DMS153 (cell line): Measurements from ENCODE around the gene NADK2.

Source experiments
- DNase-seq: peaks from one replicate; lab custom pipeline; 2025; lab: John Stamatoyannopoulos, UW

NADK2 gene

DNA sequence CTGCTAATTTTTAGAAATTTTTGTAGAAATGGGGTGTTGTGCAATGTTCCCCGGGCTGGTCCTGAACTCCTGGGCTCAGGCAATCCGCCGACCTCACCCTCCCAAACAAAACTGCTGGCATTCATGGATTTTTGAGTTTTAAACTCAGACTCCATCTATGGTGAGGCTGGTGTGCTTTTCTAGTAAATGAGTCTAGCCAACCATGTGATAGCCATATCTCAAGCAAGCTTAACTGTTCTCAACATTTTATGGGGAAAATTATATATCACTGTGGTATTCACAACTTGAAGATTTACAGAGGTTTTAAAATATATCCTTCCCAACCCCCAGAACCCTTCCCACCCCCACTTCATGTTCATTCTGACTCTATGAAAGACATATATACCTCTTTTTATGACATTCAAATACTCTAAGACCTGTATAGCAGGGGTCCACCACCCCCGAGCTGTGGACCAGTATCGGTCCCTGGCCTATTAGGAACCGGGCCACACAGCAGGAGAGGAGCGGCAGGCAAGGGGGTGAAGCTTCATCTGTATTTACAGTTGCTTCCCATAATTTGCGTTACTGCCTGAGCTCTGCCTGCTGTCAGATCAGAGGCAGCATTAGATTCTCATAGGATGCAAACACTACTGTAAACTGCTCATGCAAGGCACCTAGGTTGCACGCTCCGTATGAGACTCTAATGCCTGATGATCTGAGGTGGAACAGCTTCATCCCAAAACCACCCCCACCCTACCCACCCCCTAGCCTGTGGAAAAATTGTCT, 4.5 kb upstream of the NADK2 start:
- no peak for DNase-seq

DNA sequence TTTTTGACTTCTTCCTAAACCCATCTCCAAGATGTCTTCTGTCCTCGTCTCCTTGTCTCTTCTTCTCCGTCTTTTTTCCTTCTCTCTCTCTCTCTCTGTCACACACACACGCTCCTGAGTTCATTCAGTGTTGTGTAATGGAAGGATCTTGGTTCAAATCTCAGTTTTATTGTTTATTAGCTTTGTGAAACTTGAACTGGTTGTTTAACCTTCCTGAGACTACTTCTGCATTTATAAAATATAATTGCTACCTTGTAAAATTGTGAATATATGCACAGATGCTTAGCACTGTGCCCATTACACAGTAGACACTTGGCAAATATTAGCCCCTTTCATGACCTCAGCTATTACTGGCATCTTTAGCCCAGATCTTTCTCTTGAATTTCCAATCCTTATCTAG, 2.4 kb upstream of the NADK2 start:
- no peak for DNase-seq

DNA sequence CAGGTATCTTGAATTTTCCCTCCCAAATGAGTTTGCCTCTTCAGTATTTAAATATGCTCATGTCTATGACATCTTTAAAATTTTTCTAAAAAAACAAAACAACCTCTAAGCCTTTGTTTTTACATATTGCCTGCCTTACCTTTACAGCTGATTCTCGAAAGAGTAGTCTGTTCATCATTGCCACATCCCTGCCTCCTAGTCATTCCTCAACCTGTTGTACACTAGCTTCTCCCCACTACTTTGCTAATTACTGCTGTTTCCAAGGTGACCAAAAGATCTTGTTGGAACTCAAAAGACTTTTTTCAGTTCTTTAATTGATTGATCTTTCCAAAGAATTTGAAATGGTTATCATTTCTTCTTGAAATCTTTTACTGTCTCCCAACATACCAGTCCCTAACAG, 1.9 kb upstream of the NADK2 start:
- DNase-seq, result no peak

DNA sequence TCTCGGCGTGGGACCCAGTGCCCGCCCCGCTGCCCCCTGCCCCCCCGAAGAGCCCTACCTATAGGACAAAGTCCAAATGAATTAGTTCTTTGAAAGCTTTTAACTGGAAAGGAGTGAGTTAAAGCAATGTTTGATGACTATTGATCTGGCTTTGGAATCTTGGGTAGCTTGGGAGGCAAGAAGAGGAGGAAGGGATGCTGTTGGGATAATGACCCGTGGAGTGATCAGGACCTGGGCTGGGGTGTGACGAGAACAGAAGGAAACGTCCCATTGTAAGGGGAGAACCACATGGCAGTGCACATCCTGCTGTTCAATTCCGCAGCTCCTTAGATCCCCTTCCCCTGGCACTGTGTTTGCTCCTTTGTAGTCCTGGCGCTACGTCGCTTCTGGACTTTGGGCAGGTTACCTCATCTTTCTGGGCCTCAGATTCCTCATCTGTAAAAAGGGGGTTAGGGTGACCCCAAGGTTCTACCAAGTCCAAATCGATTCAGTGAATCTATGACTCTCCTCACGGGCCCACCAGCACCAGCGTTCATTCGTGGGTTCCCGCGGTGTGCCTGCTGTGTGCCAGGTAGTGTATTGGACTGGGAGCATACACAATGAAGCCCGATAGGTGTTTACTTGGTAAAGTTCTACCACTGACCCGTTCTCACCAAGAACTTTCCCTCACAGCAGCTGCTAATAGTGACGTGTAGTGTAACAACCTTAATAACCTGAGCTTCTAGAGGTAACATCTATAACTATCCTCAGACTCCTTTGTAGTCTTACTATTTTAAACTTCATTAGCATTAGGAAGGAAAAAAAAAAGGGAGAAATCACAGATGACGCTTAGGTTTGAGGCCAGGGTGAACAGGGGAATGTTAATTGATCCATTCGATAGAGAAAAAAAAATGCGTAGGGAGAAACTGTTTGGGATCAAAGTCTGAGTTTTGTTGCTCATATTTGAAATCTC, 1.1 kb upstream of the NADK2 start:
- no peak for DNase-seq

DNA sequence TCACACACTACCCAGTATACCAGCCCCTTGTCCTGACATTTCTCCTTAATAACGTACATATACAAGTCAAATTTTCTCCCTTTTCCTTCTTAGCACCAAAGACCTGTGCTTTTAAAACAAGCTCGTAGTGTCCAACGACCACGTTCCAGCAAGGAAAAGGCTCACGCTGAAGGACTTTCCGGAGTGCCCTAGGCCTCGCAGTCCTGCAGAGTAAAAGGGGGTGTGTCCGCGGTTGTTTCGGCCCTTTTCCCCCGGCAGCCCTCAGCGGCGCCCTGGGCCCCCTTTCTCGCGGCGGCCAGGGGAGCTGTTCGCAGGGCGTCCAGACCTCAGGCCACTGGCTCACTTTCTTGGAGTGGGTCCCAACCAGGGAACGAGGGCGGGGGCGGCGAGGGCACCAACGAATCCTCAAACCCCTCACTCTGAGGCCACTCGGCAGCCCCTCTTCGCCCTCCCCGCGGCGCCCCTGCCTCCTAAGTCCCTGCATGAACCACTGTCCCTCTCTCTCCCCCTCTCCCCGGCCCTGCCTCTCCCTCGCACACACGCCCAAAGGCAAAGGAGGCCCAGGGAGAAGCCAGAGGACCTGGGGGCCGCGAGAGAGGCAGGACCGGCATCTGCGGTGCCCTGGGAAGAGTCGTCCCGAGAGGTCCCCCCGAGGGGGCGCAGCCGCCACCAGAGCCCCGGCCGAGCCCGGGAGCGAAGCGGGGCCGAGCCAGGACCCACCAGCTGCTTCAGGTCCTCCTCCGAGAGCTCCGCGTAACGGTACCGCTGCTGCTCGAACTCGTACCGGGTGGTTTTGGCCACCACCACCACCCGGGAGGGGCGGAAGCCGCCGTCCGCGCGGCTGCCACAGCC, 720 bp downstream of the NADK2 start:
- DNase-seq, result peak; percentile 32

DNA sequence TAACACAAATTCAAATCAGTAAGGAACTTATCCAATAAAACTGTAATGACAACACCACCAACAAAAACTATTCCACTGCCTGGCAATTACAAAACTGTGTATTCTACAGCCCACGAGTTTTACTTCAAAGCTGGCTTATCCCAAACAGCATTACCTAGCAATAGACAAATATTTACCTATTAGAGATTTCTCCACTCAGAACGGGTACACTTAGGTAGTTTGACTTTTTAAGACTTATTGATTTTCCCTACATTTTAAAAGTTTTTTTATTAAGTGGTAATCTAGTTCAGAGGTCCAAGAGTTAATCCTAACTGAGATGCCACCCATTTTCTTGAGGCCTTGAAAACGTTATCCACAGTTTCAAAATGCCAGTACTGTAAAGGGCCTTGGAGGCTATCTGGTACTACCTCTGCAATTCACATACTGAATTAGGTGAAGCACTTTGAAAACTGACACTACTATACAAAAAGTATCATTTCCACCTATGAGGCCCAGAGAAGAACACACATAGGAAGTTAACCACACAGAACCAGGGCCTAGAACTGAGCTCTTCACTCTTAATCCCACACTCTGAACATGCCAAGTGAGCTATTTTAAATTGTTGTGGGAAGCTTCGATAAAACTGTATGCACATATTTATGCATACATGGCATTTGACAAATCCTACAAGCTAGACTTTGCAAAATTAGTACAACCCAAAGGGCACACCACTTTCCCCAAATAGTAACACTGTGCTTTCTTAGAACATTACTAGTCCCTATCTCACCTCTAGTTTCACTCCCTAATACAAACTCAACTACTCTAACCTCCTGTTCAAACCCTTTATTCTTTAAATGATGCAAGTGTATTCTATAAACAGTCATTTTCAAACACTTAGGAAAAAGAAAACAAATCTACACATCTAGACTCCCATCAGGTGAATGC, 2.1 kb downstream of the NADK2 start:
- DNase-seq, result no peak

DNA sequence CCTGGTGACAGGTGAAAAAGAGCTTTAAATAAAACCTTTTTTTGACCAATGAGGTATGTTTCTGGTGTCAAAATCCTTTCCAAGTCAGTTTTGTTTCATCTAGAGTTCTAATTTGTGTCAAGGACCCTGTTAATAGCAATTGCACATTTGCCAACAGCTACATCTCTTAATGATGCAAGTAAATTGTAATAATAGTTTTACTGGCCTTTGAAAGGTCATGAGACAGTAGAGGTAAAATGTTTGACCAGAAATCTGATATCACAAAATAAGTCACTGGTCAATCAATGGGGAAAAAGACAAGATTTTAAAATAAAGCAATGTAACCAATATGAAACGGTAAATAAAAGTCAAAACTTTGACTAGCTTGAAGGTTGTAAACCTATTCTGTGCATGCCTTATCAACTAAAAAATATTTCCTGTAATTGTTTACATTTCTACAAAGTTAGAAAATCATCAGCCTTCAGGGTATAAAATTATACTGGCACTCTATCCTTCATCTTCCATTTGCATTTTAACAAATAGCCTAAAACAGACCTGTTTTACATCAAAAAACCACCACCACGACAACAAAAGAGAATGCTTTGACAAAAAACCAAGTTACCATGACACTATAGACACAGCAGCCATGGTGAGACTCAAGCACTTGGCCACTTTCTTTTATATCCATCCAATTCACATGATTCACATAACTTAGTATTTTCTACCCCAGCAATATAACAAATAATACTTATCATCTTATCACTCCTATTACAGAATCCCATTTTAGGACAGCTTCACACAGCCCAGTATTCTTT, 3.0 kb downstream of the NADK2 start:
- DNase-seq, result no peak

DNA sequence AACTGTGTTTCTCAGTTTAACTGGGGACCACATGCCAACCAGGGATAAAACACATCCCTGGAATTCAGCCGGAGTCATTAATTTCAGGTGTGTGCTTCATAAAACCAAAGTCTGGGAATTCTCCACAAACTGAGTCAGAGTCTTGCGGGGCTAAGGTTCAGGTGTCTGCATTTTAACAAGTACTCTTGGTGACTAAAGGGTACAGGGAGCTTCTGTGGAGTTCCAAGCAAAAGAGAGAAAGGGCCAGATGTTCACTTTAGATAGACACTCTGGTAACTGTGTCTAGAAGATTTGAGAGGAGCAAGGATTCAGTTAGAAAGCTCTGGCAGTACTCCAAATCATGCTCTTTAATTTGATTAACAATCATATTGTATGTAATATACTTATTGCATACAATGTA, 4.0 kb downstream of the NADK2 start:
- DNase-seq, result no peak

DNA sequence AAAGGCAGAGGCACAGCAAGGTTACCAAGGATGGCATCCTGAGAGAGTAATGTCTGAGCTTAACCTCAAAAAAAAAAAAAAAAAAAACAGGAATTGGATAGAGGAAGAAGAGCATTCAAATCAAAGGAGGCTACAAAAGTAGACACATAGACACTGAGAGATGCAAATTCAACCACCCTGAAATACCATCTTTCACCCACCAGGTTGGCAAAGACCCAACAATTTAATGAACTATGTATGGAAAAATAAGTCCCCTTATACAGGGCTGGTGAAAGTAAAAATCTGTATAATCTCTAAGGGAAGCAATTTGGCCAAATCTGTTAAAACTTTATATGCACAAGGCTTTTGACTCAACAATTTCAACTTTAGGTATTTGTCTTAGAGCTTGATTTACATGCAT, 4.9 kb downstream of the NADK2 start:
- no peak for DNase-seq

DNA sequence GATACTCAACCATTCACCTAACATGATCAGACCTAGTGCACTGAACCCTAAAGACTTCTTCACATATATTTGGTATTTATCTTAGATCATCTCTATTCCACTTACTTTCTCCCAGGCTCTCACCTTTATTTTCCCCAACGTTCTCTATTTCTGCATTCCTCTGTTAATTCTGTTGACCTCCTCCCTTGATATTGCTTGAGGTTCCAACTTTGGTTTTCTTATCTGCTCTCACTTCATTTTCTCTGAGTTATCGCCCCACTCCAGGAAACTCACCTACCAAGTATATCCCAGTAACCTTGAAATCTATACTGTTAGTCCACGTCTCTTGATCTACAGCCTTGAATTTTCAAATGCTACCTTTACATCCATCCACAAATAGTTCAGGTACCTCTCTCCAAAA, 9.2 kb downstream of the NADK2 start:
- no peak for DNase-seq

DNA sequence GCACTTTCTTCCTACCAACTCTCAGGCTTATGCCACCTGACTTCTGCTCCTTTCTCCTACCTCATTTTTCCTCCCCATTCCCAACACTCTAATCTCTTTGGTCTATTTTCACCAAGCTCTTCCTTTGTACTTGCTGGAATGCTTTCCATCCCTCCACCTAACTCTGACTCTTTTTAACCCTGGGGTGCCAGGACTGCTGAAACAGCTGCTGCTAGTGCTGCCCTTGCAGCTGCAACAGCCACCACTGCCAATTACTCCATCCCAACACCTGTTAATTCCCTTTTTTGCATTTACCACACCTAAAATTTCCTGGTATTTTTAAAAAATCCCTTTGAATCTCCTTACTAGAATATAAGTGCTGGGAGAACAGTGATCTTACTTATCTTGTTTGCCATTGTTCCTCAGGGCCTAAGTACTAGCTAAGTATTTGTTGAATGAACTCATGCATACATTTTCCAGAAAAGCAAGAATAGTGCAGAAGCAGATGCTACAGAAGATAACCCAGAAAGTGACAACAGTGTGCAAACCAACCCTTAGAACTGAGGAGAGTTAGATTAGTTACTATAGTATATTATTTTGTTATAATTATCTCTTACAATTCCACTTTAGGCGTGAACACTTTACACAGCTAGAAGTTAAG, 11.5 kb downstream of the NADK2 start:
- no peak for DNase-seq

DNA sequence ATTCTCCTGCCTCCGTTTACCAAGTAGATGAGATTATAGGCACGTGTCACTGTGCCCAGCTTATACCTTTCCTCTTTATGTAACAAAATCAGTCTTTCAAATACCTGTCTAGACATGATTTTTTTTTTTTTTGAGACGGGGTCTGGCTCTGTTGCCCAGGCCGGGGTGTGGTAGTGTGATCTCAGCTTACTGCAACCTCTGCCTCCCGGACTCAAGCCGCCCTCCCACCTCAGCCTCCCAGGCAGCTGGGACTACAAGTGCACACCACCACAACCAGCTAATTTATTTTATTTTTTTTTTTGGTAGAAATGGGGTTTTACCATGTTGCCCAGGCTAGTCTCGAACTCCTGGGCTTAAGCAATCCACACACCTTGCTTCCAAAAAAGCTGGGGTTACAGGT, 13.2 kb downstream of the NADK2 start:
- DNase-seq, result no peak

DNA sequence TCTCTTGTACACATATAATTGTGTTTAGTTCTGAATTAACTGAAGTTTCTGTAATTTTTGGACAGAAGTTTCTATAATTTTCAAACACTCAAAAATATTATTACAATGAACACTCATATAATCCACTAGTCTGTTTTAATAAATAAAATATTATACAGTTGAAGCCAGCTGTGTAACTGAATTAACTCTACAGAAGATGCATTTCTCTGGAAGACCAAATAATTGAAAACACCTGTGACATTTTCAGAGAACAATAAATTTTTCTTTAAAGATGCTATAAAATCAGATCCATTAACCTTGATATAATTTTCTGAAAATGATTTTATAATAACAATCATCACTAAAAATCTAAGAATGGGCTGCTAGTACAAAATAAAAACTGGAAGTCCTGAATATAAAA, 14.7 kb downstream of the NADK2 start:
- DNase-seq, result no peak

DNA sequence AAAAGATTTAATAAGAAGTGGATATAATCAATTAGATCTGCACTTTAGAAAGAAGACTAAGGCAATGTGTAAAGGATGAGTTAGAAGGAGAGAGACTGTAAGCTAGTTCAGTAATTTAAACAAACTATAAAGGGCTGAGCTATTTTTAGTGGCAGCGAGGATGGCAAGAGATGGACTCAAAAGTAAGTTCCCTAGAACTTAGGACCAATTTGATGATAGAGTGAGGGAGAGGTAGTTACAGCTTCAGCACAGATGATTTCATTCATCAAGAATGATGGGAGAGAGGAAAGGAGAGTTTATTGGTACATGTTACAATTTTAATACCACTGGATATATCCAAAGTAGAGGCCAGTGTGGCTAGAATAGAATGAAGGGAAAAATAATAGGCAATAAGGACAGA, 19.1 kb downstream of the NADK2 start:
- DNase-seq, result no peak

DNA sequence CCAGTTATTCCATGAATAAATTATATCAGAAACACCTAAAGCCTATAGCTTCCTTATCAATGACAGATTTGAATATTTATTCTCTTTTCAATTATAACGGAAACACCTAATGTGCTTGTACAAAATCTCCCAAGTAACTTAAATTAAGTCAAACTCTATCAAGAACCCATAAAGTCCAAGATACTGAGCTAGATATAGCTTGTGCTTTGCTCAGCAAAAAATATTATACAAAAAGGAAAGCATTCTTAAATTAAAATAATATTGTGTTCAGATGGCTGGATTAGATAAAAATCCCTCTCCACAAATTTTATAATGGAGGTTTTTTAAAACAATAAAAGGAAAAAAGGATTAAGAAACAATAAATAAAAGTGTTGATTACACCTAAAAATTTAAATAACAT, 23.7 kb downstream of the NADK2 start:
- no peak for DNase-seq

DNA sequence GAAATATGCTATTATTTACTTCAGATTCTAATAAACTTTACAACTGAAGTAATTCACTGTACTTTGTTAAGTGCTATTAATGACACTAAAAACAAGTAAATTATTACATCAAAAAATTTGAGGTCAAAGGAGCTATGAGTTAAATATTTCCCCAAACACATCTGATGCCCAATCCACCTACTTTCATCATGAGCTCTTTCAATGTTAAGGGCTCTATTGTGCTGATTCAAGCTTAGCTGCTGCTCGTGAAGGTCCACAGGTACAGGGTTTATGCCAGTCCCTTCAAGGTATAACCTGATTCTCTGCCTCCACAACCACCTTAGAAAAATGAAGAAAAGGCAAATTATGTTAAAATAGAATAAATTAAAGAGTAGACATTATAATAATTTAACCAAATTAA, 24.2 kb downstream of the NADK2 start:
- no peak for DNase-seq

DNA sequence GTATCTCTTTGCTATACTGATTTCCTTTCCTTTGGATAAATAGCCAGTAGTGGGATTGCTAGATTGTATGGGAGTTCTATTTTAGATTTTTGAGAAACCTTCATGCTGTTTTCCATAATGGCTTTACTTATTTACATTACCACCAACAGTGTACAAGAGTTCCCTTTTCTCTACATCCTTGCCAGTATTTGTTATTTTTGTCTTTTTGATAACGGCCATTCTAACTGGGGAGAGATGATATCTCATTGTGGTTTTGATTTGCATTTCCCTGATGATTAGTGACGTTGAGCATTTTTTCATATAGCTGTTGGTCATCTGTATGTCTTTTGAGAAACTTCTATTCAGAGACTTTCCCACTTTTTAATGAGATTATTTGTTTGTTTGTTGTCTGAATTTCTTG, 25.8 kb downstream of the NADK2 start:
- DNase-seq, result no peak

DNA sequence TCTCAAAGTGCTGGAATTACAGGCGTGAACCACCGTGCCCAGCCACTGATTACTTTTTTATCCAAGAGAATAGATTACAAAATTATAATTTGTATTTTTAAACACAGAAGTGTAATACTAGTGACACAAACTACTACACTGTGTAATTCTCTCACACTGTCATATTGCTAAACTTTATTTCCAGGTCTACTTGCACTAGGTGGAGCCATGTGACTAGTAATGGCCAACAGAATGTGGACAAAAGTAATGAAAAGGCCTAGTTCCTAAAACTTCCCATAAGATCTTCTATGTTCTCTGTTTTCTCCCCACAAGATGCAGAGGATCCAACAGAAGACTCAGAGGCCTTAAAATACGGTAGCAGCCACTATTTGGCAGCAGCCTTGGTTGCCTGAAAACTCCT, 27.3 kb downstream of the NADK2 start:
- DNase-seq, result no peak

DNA sequence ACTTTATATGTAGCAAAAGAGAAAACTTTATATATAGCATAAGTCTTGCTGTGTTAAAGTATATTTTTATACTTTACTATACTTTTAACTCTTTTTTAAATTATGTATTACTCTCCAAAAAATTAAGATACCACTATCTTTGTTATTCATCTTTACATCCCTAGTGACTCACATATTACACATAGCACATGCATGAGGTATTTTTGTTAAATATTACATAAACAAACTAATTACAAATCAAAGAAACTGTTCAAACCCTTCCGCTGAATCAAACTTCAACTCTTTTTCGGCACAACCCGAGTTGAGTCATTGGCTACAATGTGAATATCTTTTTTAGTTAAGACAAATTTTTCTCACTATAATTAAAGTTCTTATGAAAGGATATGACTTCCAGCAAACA, 32.1 kb downstream of the NADK2 start:
- DNase-seq, result no peak

DNA sequence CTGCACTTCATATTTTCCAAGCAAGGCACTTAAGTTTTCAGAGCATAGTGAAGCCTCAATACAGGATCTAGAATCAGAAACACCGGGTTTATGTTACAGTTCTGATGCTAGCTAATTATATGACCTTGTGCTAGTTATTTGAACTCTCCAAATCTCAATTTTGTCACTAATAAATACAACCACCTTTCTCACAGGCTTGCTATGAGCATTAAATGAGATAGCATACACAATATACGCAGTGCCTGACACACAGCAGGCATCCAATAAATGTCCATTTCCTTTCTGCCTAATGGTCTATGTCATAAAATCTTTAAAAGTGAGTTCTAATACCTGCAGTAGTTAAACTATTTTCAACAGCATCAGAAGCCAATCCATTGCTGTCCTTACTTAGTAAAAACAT, 32.9 kb downstream of the NADK2 start:
- no peak for DNase-seq
